H1 (cell line): ENCODE measurements around the gene MACF1. TPM values are rescaled to one million over a fixed set of nuclear protein-coding genes. Genes with fewer than 3 reads are reported as not detected.

ENCODE experiments used
- CTCF ChIA-PET: fragments of 300-600 bp; sonication (Branson Sonifier 250); formaldehyde crosslinking; loops from one replicate; lab custom pipeline; 2021; ENCODE audit not compliant: partially characterized antibody; lab: Charles Lee
- POLR2A ChIA-PET: fragments of 300-600 bp; sonication (Branson Sonifier 250); formaldehyde crosslinking; loops from one replicate; lab custom pipeline; 2021; ENCODE audit warnings: inconsistent platforms; ENCODE audit not compliant: partially characterized antibody; lab: Charles Lee
- DNase-seq, 2 experiments: peaks; one replicate each; pipeline versions ENCODE4 v3.0.0 to v3.0.0-alpha.2; 2010 to 2022; ENCODE audit warnings: low spot score in 2 of 2, low read depth in 1 of 2, mixed read lengths in 1 of 2
- FAIRE-seq: peaks from 2 replicates; lab custom pipeline; 2011; peaks lifted over from hg19 to GRCh38; lab: Jason Lieb, UNC
- H2AFZ ChIP-seq: 2 replicates; pipeline ENCODE4 v1.8.1; 2012; ENCODE audit warnings: low read length, inconsistent platforms
- H2AK5ac ChIP-seq: 2 replicates; pipeline ENCODE4 v1.6.1; 2013; ENCODE audit warnings: low read depth, low read length
- H2BK120ac ChIP-seq: replicated peaks from 2 replicates; pipeline ENCODE3; 2013; ENCODE audit warnings: low read depth, low read length, inconsistent platforms
- H2BK12ac ChIP-seq: 2 replicates; pipeline ENCODE4 v1.6.1; 2013; ENCODE audit warnings: low read depth, low read length
- H2BK15ac ChIP-seq: 2 replicates; pipeline ENCODE4 v1.6.1; 2013; ENCODE audit warnings: low read length
- H2BK20ac ChIP-seq: 2 replicates; pipeline ENCODE4 v1.6.1; 2013; ENCODE audit warnings: low read length
- H2BK5ac ChIP-seq: 2 replicates; pipeline ENCODE4 v1.6.1; 2013; ENCODE audit warnings: low read depth, low read length
- H3K14ac ChIP-seq: 2 replicates; pipeline ENCODE4 v1.6.1; 2013; ENCODE audit warnings: inconsistent platforms; ENCODE audit not compliant: insufficient read length
- H3K18ac ChIP-seq: 2 replicates; pipeline ENCODE4 v1.6.1; 2013; ENCODE audit warnings: low read length; ENCODE audit errors: extremely low read depth
- H3K23ac ChIP-seq: 2 replicates; pipeline ENCODE4 v1.6.1; 2013; ENCODE audit warnings: inconsistent platforms; ENCODE audit not compliant: insufficient read length
- H3K23me2 ChIP-seq: 2 replicates; pipeline ENCODE4 v1.6.1; 2013; ENCODE audit warnings: low read depth, low read length
- H3K27ac ChIP-seq: 2 replicates; pipeline ENCODE4 v1.6.1; 2011; ENCODE audit warnings: low read depth, low read length, inconsistent platforms
- H3K27me3 ChIP-seq, 4 experiments: replicated peaks in 1 of 4; 1 replicate in 1 of 4; 2 replicates in 3 of 4; pipeline versions ENCODE4 v1.6.1 to v1.8.1; 2011 to 2013; ENCODE audit warnings: low read length in 3 of 4, mild to moderate bottlenecking in 3 of 4, inconsistent platforms in 2 of 4, mixed read lengths in 2 of 4, moderate library complexity in 1 of 4; ENCODE audit not compliant: control insufficient read depth in 3 of 4, insufficient read depth in 3 of 4; ENCODE audit errors: extremely low read depth in 1 of 4
- H3K36me3 ChIP-seq, 4 experiments: 2 replicates each; pipeline versions ENCODE4 v1.6.1 to v1.8.1; 2011 to 2013; ENCODE audit warnings: mild to moderate bottlenecking in 4 of 4, low read length in 3 of 4, moderate library complexity in 2 of 4, control low read depth in 1 of 4, inconsistent platforms in 1 of 4; ENCODE audit not compliant: insufficient read depth in 4 of 4, control insufficient read depth in 2 of 4
- H3K4ac ChIP-seq: replicated peaks from 2 replicates; pipeline ENCODE3; 2013; ENCODE audit warnings: low read length, low read depth, mixed read lengths, inconsistent platforms; ENCODE audit not compliant: insufficient read length
- H3K4me1 ChIP-seq, 4 experiments: replicated peaks in 1 of 4; 1 replicate in 1 of 4; 2 replicates in 3 of 4; pipeline versions ENCODE4 v1.6.1 to v1.8.1; 2011 to 2013; ENCODE audit warnings: low read length in 3 of 4, inconsistent platforms in 2 of 4, mixed read lengths in 1 of 4; ENCODE audit not compliant: insufficient read depth in 4 of 4, control insufficient read depth in 3 of 4
- H3K4me2 ChIP-seq, 2 experiments: 2 replicates each; pipeline versions ENCODE4 v1.6.1 to v1.8.1; 2011 to 2013; ENCODE audit warnings: low read depth in 2 of 2, low read length in 2 of 2, control low read depth in 1 of 2, inconsistent platforms in 1 of 2, mild to moderate bottlenecking in 1 of 2; ENCODE audit not compliant: insufficient read depth in 1 of 2
- H3K4me3 ChIP-seq, 4 experiments: fragments of 200-600, 300-600 bp in 1 of 4; sonication (generic), shearing (Covaris generic), sonication (Bioruptor Twin) in 1 of 4; 2 replicates each; pipeline versions ENCODE4 v1.5.1 to v1.8.1; 2011 to 2016; ENCODE audit warnings: low read length in 4 of 4, low read depth in 3 of 4, control low read depth in 2 of 4, inconsistent platforms in 2 of 4, mild to moderate bottlenecking in 2 of 4, mixed read lengths in 1 of 4, moderate library complexity in 1 of 4; ENCODE audit not compliant: insufficient read depth in 2 of 4; ENCODE audit errors: extremely low read depth in 1 of 4
- H3K56ac ChIP-seq: replicated peaks from 2 replicates; pipeline ENCODE3; 2013; ENCODE audit warnings: low read depth, mild to moderate bottlenecking, mixed read lengths, low read length, inconsistent platforms; ENCODE audit not compliant: insufficient read length
- H3K79me1 ChIP-seq: 2 replicates; pipeline ENCODE4 v1.6.1; 2013; ENCODE audit warnings: low read depth, low read length, control low read depth
- H3K79me2 ChIP-seq, 2 experiments: 2 replicates each; pipeline versions ENCODE4 v1.6.1 to v1.8.1; 2012 to 2013; ENCODE audit warnings: low read length in 2 of 2, mild to moderate bottlenecking in 2 of 2, inconsistent platforms in 1 of 2; ENCODE audit not compliant: insufficient read depth in 2 of 2, control insufficient read depth in 1 of 2
- H3K9ac ChIP-seq, 4 experiments: replicated peaks in 1 of 4; 1 replicate in 1 of 4; 2 replicates in 3 of 4; pipeline versions ENCODE4 v1.6.1 to v1.8.1; 2011 to 2013; ENCODE audit warnings: low read depth in 3 of 4, low read length in 3 of 4, control low read depth in 2 of 4, mild to moderate bottlenecking in 2 of 4, moderate library complexity in 2 of 4, inconsistent platforms in 1 of 4; ENCODE audit errors: extremely low read depth in 1 of 4
- H3K9me3 ChIP-seq, 2 experiments: 2 replicates each; pipeline versions ENCODE4 v1.6.1 to v1.8.1; 2012 to 2013; ENCODE audit warnings: mild to moderate bottlenecking in 2 of 2, moderate library complexity in 2 of 2, control low read depth in 1 of 2, inconsistent platforms in 1 of 2, low read depth in 1 of 2, low read length in 1 of 2, mixed read lengths in 1 of 2; ENCODE audit not compliant: insufficient read depth in 2 of 2
- H4K20me1 ChIP-seq, 2 experiments: replicated peaks in 1 of 2; 2 replicates each; pipeline versions ENCODE3 to v1.8.1; 2011 to 2013; ENCODE audit warnings: inconsistent platforms in 2 of 2, low read length in 2 of 2, mild to moderate bottlenecking in 1 of 2; ENCODE audit not compliant: insufficient read depth in 2 of 2, control insufficient read depth in 1 of 2
- H4K5ac ChIP-seq: 2 replicates; pipeline ENCODE4 v1.6.1; 2013; ENCODE audit warnings: low read length, low read depth, mixed read lengths, inconsistent platforms; ENCODE audit not compliant: insufficient read length
- H4K8ac ChIP-seq: 2 replicates; pipeline ENCODE4 v1.8.0; 2013; ENCODE audit warnings: mild to moderate bottlenecking, moderate library complexity, low read length, inconsistent platforms; ENCODE audit not compliant: insufficient read depth; ENCODE audit errors: extremely low read depth
- H4K91ac ChIP-seq: replicated peaks from 2 replicates; pipeline ENCODE3; 2013; ENCODE audit warnings: low read length, mixed read lengths, inconsistent platforms; ENCODE audit not compliant: insufficient read length
- CBX5 ChIP-seq: fragments of 300-800, 300-1000 bp; sonication (generic); IDR thresholded peaks from 2 replicates; pipeline ENCODE4 v1.7.1; 2016; ENCODE audit warnings: antibody characterized with exemption, low read length, low read depth
- CBX8 ChIP-seq: fragments of 300-800, 300-1000 bp; sonication (generic); IDR thresholded peaks from 2 replicates; pipeline ENCODE4 v1.7.1; 2016; ENCODE audit warnings: low read depth, low read length, borderline replicate concordance
- E2F6 ChIP-seq: IDR thresholded peaks from 2 replicates; pipeline ENCODE4 v1.6.1; 2012; ENCODE audit warnings: inconsistent platforms
- EP300 ChIP-seq, 2 experiments: IDR thresholded peaks; 1 replicate in 1 of 2; 2 replicates in 1 of 2; pipeline ENCODE4 v1.6.1; 2011 to 2012; ENCODE audit warnings: low read depth in 2 of 2, low read length in 2 of 2, mild to moderate bottlenecking in 2 of 2, borderline replicate concordance in 1 of 2, inconsistent platforms in 1 of 2, moderate library complexity in 1 of 2
- FOSL1 ChIP-seq: IDR thresholded peaks from 2 replicates; pipeline ENCODE4 v1.6.1; 2011; ENCODE audit warnings: mild to moderate bottlenecking, low read depth, low read length, moderate library complexity; ENCODE audit not compliant: insufficient read depth
- JUND ChIP-seq: IDR thresholded peaks from 2 replicates; pipeline ENCODE4 v1.6.1; 2011; ENCODE audit warnings: mild to moderate bottlenecking, improper control_type of control experiment, low read length
- KDM1A ChIP-seq: fragments of 200-600, 300-600 bp; sonication (generic); IDR thresholded peaks from 2 replicates; pipeline ENCODE4 v1.7.1; 2016; ENCODE audit warnings: mild to moderate bottlenecking, low read length, borderline replicate concordance
- PHF8 ChIP-seq: fragments of 200-600 bp; sonication (generic); conservative IDR thresholded peaks from 2 replicates; pipeline ENCODE4 v1.7.1; 2012; ENCODE audit warnings: low read depth, mild to moderate bottlenecking, inconsistent platforms, low read length, moderate library complexity
- SP1 ChIP-seq: IDR thresholded peaks from 2 replicates; pipeline ENCODE4 v1.6.1; 2011; ENCODE audit warnings: low read depth, low read length
- TBP ChIP-seq: IDR thresholded peaks from 2 replicates; pipeline ENCODE4 v1.6.1; 2011; ENCODE audit warnings: low read depth, low read length, improper control_type of control experiment
- TCF12 ChIP-seq: IDR thresholded peaks from 2 replicates; pipeline ENCODE4 v1.6.1; 2011; ENCODE audit warnings: low read depth, mild to moderate bottlenecking, low read length
- WGBS, 2 experiments: shearing (Covaris generic) in 1 of 2; methylation state at CpG; one replicate each; pipeline versions ENCODE4 v1.1.6 to v1.1.7; 2013 to 2015; ENCODE audit warnings: low lambda C conversion rate in 2 of 2, mixed read lengths in 2 of 2, inconsistent platforms in 1 of 2, low coverage in 1 of 2, missing lambda C conversion rate in 1 of 2; ENCODE audit not compliant: insufficient replicate concordance in 2 of 2, insufficient coverage in 1 of 2, insufficient read length in 1 of 2; ENCODE audit errors: extremely low coverage in 1 of 2, missing lambda C conversion rate in 1 of 2; 5-methylcytosine and 5-hydroxymethylcytosine counted together
- polyA plus RNA-seq, 7 experiments: library from polyadenylated mRNA; depleted of rRNA in 3 of 7; stranded (reverse) in 5 of 7; unstranded in 2 of 7; fragments of >200 nt in 5 of 7; fragments of 200-250 nt in 2 of 7; gene quantifications; 1 replicate in 5 of 7; 2 replicates in 1 of 7; 4 replicates in 1 of 7; pipeline versions ENCODE4 v1.2.1 to v1.2.3, GENCODE V29; 2011 to 2013; ENCODE audit warnings: missing spikeins in 2 of 7, mixed read lengths in 2 of 7
- total RNA-seq: library from RNA; stranded (reverse); fragmentation: NEBNext Ultra II Directional; extraction: Animal tissue kit (Norgen Biotek cat#: 25700); gene quantifications from 2 replicates; pipeline ENCODE4 v1.2.1, GENCODE V29; 2021

Gene MACF1
- total and polyA plus RNA-seq, 2 of the 8 experiments (the other 6 are each of a cell fraction or from before 2014, with no cell fraction given) = 59.8 to 285 TPM

GRCh38 chr1:39363267-39363666 lies 158.8 kb downstream of the MACF1 start:
- Histone ChIP-seq H2BK120ac (no peak overlapping the region), H3K36me3 (peaks cover 20 to 51% (median 40%) of the 10 kb centered on the region in 4 experiments), H4K20me1 (peaks cover 0 to 2% of the 10 kb centered on the region in 2 experiments), H2BK5ac (no peak overlapping the region), H3K79me1 (no peaks in the 10 kb centered on the region), H3K4me2 (no peak overlapping the region), H2AK5ac (no peak overlapping the region), H3K79me2 (no peaks in the 10 kb centered on the region), H2BK12ac (no peak overlapping the region), H3K27ac (no peak overlapping the region), H3K23me2 (no peaks in the 10 kb centered on the region), H3K4me1 (no peaks in the 10 kb centered on the region), H4K8ac (no peak overlapping the region), H3K18ac (no peak overlapping the region), H2AFZ (no peak overlapping the region), H4K5ac (no peak overlapping the region), H4K91ac (no peak overlapping the region), H3K56ac (no peak overlapping the region), H3K27me3 (no peaks in the 10 kb centered on the region), H2BK20ac (no peak overlapping the region), H3K4ac (no peak overlapping the region), H3K9me3 (no peaks in the 10 kb centered on the region), H2BK15ac (no peak overlapping the region), H3K4me3 (no peak overlapping the region), H3K9ac (no peak overlapping the region), H3K23ac (no peak overlapping the region), H3K14ac (no peak overlapping the region)
- CTCF ChIA-PET = interaction anchor here (1.0 kb wide), 1 partner anchor 47 kb away, joined by 3 read pairs; no protein-coding TSS in a partner anchor
- WGBS, 2 experiments = 89% methylated on average over 2 of the region's 2 CpGs; no CpG with 5 or more reads in 1 of the 2 experiments
- POLR2A ChIA-PET = no interaction called here
- TF ChIP-seq TCF12 = no peak
- TF ChIP-seq KDM1A = no peak
- no peak for TF ChIP-seq E2F6
- no peak for TF ChIP-seq SP1
- TF ChIP-seq CBX8 = no peak
- TF ChIP-seq TBP = no peak
- no peak for TF ChIP-seq JUND
- no peak for TF ChIP-seq EP300 (IDR thresholded peaks at IDR 0.05; ENCODE audit: borderline replicate concordance in 1 of 2, low read depth in 2 of 2, low read length in 2 of 2)
- TF ChIP-seq CBX5 = no peak
- no peak for TF ChIP-seq FOSL1
- no peak for TF ChIP-seq PHF8
- no peak for FAIRE-seq
- DNase-seq = no peak
